Midbrain (tissue), 1 donor: Measurements from ENCODE around the gene LRRC46.

Experiments used
- DNase-seq: peaks from one replicate; lab custom pipeline; 2025; lab: John Stamatoyannopoulos, UW

Gene LRRC46

DNA sequence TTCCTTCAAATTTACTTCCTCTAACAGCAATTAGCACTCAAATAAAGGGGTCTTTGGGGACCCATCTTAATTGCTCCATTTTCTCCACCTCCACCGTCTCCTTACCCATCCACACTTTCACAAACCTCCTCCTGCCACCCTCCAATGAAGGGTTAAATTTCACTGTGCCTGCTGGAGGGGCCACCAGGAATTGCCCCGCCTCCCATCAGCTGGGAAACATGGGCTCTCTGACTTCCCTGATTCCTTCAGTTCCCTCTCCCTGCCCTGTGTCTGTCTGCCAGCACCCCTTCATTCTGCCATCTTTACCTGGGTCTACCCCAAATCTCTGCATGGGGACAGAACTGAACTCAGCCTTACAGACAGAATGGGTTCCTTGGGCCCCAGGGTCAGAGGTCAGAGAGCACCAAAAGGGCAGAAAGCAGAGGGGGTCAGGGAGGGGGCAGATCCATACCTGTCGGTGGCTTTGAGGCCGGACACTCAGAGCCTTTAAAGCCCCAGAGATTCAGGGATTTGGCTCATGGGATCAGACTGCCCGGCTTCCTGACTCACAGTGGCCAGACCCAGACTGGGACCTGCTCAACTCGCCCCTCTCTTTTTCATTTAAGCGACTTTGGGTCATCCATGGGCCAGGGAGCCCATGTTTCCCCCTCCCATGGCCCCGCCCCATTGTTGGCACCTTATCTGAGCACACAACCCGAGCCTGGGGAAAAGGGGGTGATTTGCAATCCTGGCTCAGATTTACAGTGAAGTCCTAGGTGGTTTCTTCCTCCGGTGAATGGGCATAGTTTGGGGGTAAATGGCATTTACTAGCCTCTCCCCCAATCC lies 46.9 kb downstream of the LRRC46 start:
- no peak for DNase-seq

DNA sequence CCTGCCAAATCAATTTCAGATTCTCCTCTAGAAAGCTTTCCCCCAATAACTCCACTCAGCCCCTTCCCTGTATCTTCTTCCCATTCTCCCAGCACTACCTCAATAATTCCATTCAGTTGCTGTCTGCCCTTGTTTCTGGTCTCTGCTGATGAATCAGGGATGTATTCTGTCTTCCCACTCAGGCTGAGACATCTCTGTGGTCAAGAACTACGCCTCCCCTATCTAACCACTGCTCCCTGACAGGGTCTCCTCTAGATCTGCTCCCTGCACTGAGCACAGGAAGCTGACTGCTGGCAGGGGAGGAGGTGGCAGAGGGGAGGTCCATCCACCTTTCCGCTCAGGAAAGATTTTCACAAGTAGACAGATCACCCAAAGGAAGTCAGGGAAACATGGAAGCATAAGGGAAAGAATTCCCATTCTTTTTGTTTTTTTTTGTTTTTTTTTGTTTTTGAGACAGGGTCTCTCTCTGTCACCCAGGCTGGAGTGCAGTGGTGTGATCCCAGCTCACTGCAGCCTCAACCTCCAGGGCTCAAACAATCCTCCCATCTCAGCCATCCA lies 47.6 kb downstream of the LRRC46 start:
- no peak for DNase-seq

DNA sequence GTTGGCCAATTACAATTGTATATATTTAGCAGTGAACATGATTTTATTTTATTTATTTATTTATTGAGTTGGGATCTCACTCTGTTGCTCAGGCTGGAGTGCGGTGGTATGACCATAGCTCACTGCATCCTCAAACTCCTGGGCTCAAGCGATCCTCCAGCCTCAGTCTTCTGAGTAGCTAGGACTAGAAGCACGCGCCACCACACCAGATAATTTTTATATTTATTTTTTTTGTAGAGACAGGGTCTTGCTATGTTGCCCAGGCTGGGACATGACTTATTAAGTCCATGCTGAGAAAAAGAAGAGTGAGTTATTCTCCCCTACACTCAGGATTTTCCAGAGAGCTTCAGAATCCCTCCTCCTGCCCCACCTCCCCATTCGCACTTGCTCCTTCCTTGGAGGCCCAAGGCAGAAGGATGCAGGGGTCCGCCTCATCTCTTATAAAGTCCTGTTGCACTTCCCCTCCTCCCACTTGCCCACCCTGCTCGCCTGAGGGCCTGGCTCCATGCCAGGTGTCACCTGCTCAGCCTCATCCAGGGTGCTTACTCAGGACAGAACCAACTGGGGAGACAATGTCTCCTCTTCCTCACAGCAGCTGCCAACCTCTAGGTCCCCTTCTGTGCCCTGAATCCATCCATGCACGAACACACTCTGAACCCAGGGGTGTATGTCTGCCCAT lies 48.4 kb downstream of the LRRC46 start:
- DNase-seq: no peak

DNA sequence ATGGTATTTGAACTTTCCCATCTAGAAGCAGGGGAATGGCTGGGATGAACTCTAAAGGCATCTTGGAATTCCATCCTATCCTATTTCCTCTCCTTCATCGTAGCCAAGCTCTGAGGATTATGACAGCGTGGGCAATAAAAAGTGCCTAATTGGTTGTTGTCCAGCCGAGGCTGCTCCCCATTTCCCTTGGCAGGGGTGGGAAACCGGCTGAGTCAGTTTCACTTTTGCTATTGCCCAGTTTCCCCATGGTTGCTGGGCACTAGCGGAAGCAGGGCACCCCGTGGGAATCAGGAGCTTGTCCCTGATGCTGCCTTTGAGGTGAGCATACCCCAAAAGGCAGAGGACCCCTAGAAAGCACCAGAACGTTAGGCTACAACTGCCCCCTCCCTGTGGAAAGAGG lies 50.8 kb downstream of the LRRC46 start:
- no peak for DNase-seq

DNA sequence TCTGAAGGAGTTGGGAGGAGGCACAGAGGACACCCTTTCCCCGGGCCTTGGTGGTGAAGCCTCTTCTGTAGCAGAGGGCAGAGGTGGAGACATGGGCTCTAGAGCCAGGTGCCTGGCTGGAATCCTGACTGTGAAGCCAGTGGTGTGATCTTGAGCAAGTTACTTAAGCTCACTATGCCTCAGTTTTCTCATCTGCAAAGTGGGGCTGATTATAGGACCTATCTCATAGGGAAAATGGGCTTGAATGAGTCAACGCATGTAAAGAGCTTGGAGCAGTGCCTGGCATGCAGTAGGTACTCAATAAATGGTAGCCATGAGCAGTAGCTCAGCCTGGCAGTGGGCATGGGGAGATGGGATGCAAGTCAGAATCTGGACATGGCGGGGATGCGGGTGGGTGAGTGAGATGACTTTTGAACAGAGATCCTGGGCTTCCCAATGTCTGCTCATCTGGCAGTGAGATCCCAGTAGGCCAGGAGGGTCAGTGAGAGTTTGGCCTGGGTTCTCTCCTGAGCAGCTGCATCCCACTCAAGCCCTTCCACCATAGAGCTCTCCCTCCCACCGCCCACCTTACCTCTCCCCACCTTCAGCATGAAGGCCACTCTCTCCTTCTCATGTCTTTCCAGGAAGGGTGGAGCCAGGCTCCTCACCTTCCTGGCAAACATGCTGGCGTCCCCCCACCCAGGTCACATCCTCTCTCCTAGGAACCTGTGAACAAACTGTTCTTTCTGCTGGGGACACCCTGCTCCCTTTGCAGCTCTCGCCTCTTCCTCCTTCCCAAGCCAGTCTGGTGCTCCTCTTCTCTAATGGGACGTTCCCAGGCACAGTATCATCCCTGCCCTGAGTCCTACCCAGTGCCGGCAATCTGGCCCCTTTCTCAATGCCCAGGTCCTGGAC lies 51.5 kb downstream of the LRRC46 start:
- DNase-seq: no peak

DNA sequence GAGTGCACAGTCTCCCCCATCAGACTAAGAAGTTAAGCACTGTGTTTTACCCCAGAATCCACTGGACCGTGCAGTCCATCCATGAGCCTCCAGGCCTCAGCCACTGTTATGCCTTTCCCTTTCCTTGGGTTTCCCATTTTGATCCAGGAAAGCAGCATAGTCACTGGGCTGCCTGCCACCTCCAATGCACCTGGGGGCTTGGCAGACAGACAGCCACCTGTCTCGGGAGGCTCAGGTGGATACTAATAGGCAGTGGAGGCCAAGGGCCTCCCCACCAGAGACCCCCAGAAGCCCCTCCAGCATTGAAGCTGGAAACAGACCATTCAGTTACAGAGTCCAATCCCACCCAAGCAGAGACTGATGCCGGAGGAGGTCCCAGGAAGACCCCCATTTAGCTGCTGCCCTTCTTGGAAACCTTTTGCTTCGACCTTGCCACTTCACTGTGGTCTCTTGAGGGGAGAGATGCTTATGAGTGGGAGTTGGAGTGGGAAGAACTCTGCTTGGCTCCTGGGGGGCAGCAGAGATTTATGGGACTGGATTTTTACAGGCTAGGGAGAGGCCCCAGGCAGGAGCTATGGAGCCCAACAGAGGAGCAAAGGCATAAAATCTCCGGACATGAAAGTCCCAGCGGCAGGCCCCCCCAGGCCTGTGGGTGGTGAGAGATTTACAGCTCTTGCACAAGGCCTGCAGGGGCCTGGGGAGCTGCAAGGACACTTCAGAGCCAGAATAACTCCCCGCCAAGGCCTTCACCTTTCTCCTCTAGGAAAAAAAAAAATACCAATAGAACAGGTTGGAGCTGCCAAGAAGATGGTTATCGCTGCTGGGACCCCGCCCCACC lies 52.3 kb downstream of the LRRC46 start:
- DNase-seq: no peak

DNA sequence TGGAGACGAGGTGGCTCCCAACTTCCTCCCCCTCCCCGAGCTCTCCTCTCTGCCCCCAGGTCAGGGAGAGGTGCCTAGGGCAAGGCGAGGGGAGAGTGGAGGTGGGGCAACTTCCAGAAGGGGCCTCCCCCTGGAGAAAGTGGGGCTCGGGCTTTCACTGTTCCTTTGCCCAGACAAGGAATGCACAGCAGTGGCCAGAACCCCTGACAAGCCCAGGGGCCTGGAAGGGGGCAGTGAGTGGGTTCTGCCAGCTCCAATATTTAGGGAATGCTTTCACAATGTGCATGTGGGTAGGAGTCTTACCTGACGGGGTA lies 52.9 kb downstream of the LRRC46 start:
- DNase-seq: no peak

DNA sequence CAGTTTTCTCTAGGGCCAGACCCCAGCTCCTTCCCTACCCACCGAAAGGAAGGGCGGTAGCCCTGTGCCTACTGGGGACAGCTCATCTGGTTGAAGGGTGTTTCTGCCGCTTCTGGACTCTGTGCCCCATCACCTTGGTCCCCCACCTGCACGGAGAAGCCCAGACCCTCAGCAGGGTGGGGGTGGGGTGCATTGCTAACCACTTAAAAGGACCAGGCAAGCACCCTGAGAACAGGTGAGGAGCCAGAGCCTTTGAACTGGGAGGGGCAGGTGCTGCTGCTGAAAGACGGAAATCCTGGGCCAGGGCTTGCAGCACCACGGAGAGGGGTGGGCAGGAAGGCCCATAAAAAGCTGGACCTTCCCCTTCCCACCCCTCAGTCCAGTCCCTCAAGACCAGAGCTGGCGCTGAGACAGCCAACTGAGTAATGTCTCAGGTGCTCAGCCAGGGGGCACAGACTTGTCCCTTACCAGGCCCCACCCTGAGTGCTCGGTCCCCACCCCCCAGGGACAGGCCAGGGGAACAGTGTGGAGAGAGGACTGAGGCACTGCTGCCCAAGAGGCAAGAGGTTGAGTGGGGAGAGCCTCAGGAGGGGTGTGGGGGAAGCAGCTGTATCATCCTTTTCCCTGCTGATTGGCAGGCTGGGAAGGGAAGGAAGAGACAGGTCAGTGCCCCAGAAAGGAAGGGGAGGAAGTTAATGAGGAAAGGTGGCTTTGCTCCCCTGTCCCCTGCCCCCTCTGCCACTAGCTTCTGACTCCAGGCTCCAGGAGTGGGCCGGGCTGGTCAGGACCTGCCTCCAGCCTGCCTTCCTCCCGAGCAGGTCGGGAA lies 53.6 kb downstream of the LRRC46 start:
- no peak for DNase-seq
